MM.1S (cell line): ENCODE measurements around the gene PIK3C3.

Experiments used
- DNase-seq: peaks from one replicate; pipeline ENCODE4 v3.0.0-alpha.2; 2015
- H2AFZ ChIP-seq: fragments of 300-600 bp; sonication (generic); 2 replicates; pipeline ENCODE4 v1.6.0; 2016; ENCODE audit warnings: antibody characterized with exemption, low read length
- H3F3A ChIP-seq: fragments of 300-600 bp; sonication (generic); 2 replicates; pipeline ENCODE4 v1.6.1; 2016; ENCODE audit warnings: mild to moderate bottlenecking, antibody characterized with exemption, low read length, moderate library complexity, mixed read lengths; ENCODE audit not compliant: insufficient read depth
- H3K27ac ChIP-seq: fragments of 300-600 bp; sonication (generic); 2 replicates; pipeline ENCODE4 v1.5.1; 2016; ENCODE audit warnings: mild to moderate bottlenecking, low read length
- H3K27me3 ChIP-seq: fragments of 300-600 bp; sonication (generic); replicated peaks from 2 replicates; pipeline ENCODE4 v1.6.0; 2016; ENCODE audit warnings: low read length; ENCODE audit not compliant: insufficient read depth
- H3K36me3 ChIP-seq: fragments of 300-600 bp; sonication (generic); replicated peaks from 2 replicates; pipeline ENCODE4 v1.6.1; 2016; ENCODE audit warnings: mild to moderate bottlenecking, low read length, mixed read lengths; ENCODE audit not compliant: insufficient read depth
- H3K4me1 ChIP-seq: fragments of 300-600 bp; sonication (generic); 2 replicates; pipeline ENCODE4 v1.6.1; 2016; ENCODE audit warnings: low read length, mixed read lengths
- H3K4me2 ChIP-seq: fragments of 300-600 bp; sonication (generic); 2 replicates; pipeline ENCODE4 v1.6.0; 2016; ENCODE audit warnings: low read depth, low read length
- H3K4me3 ChIP-seq: fragments of 300-600 bp; sonication (generic); 2 replicates; pipeline ENCODE4 v1.5.1; 2016; ENCODE audit warnings: low read length, mixed read lengths
- H3K79me2 ChIP-seq: fragments of 300-600 bp; sonication (generic); 2 replicates; pipeline ENCODE4 v1.6.1; 2016; ENCODE audit warnings: mixed run types, low read length, mixed read lengths
- H3K9ac ChIP-seq: fragments of 300-600 bp; sonication (generic); 2 replicates; pipeline ENCODE4 v1.6.1; 2016; ENCODE audit warnings: low read length, mixed read lengths
- H3K9me2 ChIP-seq: fragments of 300-600 bp; sonication (generic); replicated peaks from 2 replicates; pipeline ENCODE4 v1.6.1; 2016; ENCODE audit warnings: mild to moderate bottlenecking, low read length, mixed read lengths; ENCODE audit not compliant: insufficient read depth
- H3K9me3 ChIP-seq: fragments of 300-600 bp; sonication (generic); replicated peaks from 2 replicates; pipeline ENCODE4 v1.6.1; 2016; ENCODE audit warnings: mild to moderate bottlenecking, low read length, mixed read lengths; ENCODE audit not compliant: insufficient read depth
- H4K20me1 ChIP-seq: fragments of 300-600 bp; sonication (generic); 2 replicates; pipeline ENCODE4 v1.6.1; 2016; ENCODE audit warnings: mild to moderate bottlenecking, low read length, moderate library complexity, mixed read lengths; ENCODE audit not compliant: insufficient read depth
- EZH2 ChIP-seq: fragments of 300-600 bp; sonication (generic); optimal IDR thresholded peaks from 2 replicates; pipeline ENCODE3; 2017; ENCODE audit warnings: low read depth, mild to moderate bottlenecking, antibody characterized with exemption, low read length, mixed read lengths
- EZH2phosphoT487 ChIP-seq: fragments of 300-600 bp; sonication (generic); IDR thresholded peaks from 2 replicates; pipeline ENCODE4 v1.6.1; 2018; ENCODE audit warnings: antibody characterized with exemption, low read length
- TF ChIP-seq, protein P1 (sequence below): fragments of 300-600 bp; sonication (generic); IDR thresholded peaks from 2 replicates; pipeline ENCODE4 v1.5.1; 2016; ENCODE audit warnings: antibody characterized with exemption, low read length, mixed read lengths

Gene PIK3C3

DNA sequence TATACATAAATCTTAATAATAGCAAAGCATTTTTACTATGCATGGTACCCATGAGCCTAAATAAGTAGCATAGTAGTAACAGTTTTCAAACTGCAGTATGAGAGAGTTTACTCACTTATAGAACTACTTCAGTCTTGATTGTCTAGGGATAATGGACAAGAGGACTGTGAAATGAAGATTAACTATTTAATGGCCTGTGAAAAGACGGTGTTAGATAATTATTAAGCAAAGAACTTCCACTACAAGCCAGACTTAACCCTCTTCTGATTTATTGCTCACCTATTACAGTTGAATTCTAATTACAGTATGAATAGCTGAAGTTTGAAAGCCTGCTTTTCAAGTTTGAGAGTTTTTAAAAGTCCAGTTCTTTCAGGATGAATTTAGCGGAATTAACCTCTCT is 18.9 kb downstream of the PIK3C3 start:
- Histone ChIP-seq H3K4me2 (no peak overlapping the region), H4K20me1 (no peaks in the 10 kb centered on the region), H3K4me1 (peaks cover 14% of the 10 kb centered on the region), H3K9ac (no peak overlapping the region), H3K27ac (no peak overlapping the region), H3K9me2 (no peaks in the 10 kb centered on the region), H3K79me2 (peaks cover 26% of the 10 kb centered on the region), H3K4me3 (no peak overlapping the region), H3K36me3 (no peaks in the 10 kb centered on the region; the same call in 1 of the 2 replicates), H3K9me3 (no peaks in the 10 kb centered on the region), H3K27me3 (no peaks in the 10 kb centered on the region), H3F3A (no peaks in the 10 kb centered on the region), H2AFZ (no peak overlapping the region)
- no peak for TF ChIP-seq EZH2phosphoT487
- no peak for TF ChIP-seq EZH2
- TF ChIP-seq, protein P1, sequence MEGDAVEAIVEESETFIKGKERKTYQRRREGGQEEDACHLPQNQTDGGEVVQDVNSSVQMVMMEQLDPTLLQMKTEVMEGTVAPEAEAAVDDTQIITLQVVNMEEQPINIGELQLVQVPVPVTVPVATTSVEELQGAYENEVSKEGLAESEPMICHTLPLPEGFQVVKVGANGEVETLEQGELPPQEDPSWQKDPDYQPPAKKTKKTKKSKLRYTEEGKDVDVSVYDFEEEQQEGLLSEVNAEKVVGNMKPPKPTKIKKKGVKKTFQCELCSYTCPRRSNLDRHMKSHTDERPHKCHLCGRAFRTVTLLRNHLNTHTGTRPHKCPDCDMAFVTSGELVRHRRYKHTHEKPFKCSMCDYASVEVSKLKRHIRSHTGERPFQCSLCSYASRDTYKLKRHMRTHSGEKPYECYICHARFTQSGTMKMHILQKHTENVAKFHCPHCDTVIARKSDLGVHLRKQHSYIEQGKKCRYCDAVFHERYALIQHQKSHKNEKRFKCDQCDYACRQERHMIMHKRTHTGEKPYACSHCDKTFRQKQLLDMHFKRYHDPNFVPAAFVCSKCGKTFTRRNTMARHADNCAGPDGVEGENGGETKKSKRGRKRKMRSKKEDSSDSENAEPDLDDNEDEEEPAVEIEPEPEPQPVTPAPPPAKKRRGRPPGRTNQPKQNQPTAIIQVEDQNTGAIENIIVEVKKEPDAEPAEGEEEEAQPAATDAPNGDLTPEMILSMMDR = no peak
- DNase-seq = no peak

DNA sequence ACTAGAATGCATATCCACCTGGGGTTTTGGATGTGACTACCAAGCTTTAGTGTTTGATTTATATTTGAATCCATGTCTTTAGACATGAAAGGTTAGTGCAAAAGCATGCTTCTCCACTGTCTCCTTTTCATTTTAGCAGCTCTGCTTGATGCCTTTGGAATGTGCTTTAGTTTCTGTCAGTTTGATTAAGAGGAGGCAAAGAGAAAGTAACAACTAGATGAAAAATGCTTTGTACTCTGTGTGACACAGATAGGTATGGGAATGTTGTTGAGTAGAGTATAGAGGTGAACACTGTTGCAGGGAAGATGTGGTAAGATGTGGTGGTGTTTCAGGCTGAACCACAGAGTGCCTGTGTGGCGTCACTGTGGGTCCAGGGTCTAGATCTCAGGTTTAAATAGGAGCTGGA is 19.8 kb downstream of the PIK3C3 start:
- no peaks in the 10 kb centered on the region for H3K27me3 ChIP-seq
- peaks cover 26% of the 10 kb centered on the region for H3K79me2 ChIP-seq
- no peak overlapping the region for H3K4me2 ChIP-seq

DNA sequence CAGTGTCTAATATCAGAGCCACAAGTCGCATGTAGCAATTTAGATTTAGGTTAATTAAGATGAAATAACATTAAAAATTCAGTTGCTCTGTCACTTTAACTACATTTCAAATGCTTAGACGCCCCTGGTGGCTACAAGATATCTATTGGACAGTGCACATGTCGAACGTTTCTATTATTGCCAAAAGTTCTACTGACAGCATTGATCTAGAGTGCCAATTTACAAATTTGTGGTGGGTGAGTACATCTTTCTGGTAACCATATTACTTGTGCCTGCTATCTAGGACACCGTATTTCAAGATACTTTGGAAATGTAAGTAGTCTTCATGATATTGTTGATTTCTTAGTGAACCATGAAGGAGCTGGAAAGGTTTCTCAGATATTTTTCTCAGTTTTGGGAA is 20.2 kb downstream of the PIK3C3 start:
- Histone ChIP-seq H3K79me2 (peaks cover 26% of the 10 kb centered on the region), H3K4me3 (no peak overlapping the region), H3F3A (no peaks in the 10 kb centered on the region), H3K27me3 (no peaks in the 10 kb centered on the region), H3K9me2 (no peaks in the 10 kb centered on the region), H3K4me2 (no peak overlapping the region), H3K9me3 (no peaks in the 10 kb centered on the region), H3K27ac (no peak overlapping the region), H3K36me3 (no peaks in the 10 kb centered on the region; the same call in 1 of the 2 replicates), H4K20me1 (no peaks in the 10 kb centered on the region), H3K4me1 (peaks cover 14% of the 10 kb centered on the region), H2AFZ (no peak overlapping the region), H3K9ac (no peak overlapping the region)
- no peak for DNase-seq
- TF ChIP-seq EZH2phosphoT487 (no peak), EZH2 (no peak)
- TF ChIP-seq, protein P1 = no peak

More for the DNA sequence above, 19.8 kb downstream of the PIK3C3 start:
- H2AFZ ChIP-seq = no peak overlapping the region
- no peak for DNase-seq
- no peaks in the 10 kb centered on the region for H3F3A ChIP-seq
- no peaks in the 10 kb centered on the region for H4K20me1 ChIP-seq
- H3K9me3 ChIP-seq = no peaks in the 10 kb centered on the region
- H3K9me2 ChIP-seq = no peaks in the 10 kb centered on the region
- TF ChIP-seq EZH2 (no peak), EZH2phosphoT487 (no peak)
- TF ChIP-seq, protein P1 = no peak
- H3K36me3 ChIP-seq = no peaks in the 10 kb centered on the region; the same call in 1 of the 2 replicates
- no peak overlapping the region for H3K27ac ChIP-seq
- peaks cover 14% of the 10 kb centered on the region for H3K4me1 ChIP-seq
- no peak overlapping the region for H3K4me3 ChIP-seq
- H3K9ac ChIP-seq = no peak overlapping the region
